ENCODE results near the gene SLC24A4.

Gene SLC24A4

DNA sequence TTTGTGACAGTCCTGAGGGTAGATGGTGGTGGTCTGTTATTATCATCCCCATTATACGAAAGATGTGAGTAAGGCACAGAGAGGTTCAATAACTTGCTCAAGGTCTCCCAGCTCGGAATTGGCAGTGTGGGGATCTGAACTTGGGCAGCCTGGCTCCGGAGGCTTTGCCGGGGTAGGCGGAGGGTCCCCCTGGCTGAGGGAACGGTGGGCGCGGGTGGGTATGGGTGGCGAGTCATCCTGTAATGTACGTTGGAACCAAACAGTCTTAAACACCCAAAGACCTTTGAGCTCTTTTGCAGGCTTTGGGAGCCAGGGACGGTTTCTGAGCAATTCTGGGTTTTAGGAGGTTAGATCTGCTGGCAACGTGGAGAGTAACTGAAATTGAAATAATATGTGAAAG lies 16.5 kb downstream of the SLC24A4 start:
- H3K27ac ChIP-seq (replicated peaks) = no peak overlapping the region
- H3K27me3 ChIP-seq (ENCODE audit: insufficient read depth, poor library complexity, severe bottlenecking) = peaks cover 4% of the 10 kb centered on the region
- TF ChIP-seq, protein P1, sequence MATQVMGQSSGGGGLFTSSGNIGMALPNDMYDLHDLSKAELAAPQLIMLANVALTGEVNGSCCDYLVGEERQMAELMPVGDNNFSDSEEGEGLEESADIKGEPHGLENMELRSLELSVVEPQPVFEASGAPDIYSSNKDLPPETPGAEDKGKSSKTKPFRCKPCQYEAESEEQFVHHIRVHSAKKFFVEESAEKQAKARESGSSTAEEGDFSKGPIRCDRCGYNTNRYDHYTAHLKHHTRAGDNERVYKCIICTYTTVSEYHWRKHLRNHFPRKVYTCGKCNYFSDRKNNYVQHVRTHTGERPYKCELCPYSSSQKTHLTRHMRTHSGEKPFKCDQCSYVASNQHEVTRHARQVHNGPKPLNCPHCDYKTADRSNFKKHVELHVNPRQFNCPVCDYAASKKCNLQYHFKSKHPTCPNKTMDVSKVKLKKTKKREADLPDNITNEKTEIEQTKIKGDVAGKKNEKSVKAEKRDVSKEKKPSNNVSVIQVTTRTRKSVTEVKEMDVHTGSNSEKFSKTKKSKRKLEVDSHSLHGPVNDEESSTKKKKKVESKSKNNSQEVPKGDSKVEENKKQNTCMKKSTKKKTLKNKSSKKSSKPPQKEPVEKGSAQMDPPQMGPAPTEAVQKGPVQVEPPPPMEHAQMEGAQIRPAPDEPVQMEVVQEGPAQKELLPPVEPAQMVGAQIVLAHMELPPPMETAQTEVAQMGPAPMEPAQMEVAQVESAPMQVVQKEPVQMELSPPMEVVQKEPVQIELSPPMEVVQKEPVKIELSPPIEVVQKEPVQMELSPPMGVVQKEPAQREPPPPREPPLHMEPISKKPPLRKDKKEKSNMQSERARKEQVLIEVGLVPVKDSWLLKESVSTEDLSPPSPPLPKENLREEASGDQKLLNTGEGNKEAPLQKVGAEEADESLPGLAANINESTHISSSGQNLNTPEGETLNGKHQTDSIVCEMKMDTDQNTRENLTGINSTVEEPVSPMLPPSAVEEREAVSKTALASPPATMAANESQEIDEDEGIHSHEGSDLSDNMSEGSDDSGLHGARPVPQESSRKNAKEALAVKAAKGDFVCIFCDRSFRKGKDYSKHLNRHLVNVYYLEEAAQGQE (IDR thresholded peaks at IDR 0.05; ENCODE audit: insufficient replicate concordance, low read depth) = no peak
- TF ChIP-seq, protein P2, sequence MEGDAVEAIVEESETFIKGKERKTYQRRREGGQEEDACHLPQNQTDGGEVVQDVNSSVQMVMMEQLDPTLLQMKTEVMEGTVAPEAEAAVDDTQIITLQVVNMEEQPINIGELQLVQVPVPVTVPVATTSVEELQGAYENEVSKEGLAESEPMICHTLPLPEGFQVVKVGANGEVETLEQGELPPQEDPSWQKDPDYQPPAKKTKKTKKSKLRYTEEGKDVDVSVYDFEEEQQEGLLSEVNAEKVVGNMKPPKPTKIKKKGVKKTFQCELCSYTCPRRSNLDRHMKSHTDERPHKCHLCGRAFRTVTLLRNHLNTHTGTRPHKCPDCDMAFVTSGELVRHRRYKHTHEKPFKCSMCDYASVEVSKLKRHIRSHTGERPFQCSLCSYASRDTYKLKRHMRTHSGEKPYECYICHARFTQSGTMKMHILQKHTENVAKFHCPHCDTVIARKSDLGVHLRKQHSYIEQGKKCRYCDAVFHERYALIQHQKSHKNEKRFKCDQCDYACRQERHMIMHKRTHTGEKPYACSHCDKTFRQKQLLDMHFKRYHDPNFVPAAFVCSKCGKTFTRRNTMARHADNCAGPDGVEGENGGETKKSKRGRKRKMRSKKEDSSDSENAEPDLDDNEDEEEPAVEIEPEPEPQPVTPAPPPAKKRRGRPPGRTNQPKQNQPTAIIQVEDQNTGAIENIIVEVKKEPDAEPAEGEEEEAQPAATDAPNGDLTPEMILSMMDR (IDR thresholded peaks at IDR 0.05; ENCODE audit: insufficient read depth, low read length) = no peak
- TF ChIP-seq SPI1 (IDR thresholded peaks at IDR 0.05; ENCODE audit: borderline replicate concordance, low read depth) = no peak
- TF ChIP-seq POLR2AphosphoS5 (IDR thresholded peaks at IDR 0.05; ENCODE audit: low read depth) = no peak
- no peak for TF ChIP-seq GABPA (IDR thresholded peaks at IDR 0.05; ENCODE audit: low read depth)
- no peak for DNase-seq (ENCODE audit: low read depth in 1 of 2, low spot score in 1 of 2)
- no peak overlapping the region for H3K4me3 ChIP-seq (replicated peaks; ENCODE audit: insufficient read depth, low read length)

DNA sequence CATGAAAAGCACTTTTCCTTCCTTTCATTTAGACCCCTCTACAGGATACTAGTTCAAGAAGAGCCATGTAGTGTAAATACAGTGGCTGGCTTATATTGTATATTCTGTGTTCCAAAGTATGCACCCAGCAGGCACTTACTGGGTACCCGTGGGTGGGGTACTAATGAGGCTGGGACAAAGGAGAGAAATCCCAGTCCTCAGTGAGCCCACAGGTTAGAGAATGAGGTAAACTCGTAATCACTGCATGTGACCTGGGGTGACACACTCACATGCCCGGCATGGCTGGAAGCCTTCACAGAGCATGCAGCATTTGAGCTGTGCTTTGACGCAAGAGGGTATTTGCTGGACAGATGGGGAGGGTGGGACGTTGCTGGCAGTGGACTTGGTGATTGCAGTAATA lies 17.1 kb downstream of the SLC24A4 start:
- no peak for DNase-seq (ENCODE audit: low read depth in 1 of 2, low spot score in 1 of 2)
- H3K27ac ChIP-seq (replicated peaks) = no peak overlapping the region
- H3K4me3 ChIP-seq (replicated peaks; ENCODE audit: insufficient read depth, low read length) = no peak overlapping the region
- H3K27me3 ChIP-seq (ENCODE audit: insufficient read depth, poor library complexity, severe bottlenecking) = peaks cover 4% of the 10 kb centered on the region
- TF ChIP-seq, protein P1 (IDR thresholded peaks at IDR 0.05; ENCODE audit: insufficient replicate concordance, low read depth) = no peak
- no peak for TF ChIP-seq SPI1 (IDR thresholded peaks at IDR 0.05; ENCODE audit: borderline replicate concordance, low read depth)
- TF ChIP-seq POLR2AphosphoS5 (IDR thresholded peaks at IDR 0.05; ENCODE audit: low read depth) = no peak
- no peak for TF ChIP-seq GABPA (IDR thresholded peaks at IDR 0.05; ENCODE audit: low read depth)
- TF ChIP-seq, protein P2 (IDR thresholded peaks at IDR 0.05; ENCODE audit: insufficient read depth, low read length) = no peak

DNA sequence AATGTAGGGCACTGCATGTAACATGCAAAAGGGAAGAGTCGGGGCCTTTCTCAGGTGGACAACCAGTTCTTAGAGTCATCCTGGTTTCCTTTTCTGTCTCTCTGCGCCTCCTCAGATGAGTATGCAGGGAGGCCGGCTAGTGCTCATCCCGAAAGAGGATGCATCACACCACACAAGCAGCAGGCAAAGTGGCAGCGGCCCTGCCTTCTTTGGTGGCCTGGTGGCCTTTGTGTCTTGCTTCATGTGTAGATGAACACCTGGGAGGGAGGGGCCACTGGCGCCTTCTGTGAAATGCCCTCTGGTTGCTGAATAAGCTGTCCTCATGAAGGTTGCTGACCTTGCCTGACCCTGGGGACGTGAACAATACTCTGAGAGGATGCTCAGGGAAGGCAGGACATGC lies 18.0 kb downstream of the SLC24A4 start:
- Histone ChIP-seq H3K27ac (replicated peaks) (no peak overlapping the region), H3K4me3 (replicated peaks; ENCODE audit: insufficient read depth, low read length) (no peak overlapping the region), H3K27me3 (ENCODE audit: insufficient read depth, poor library complexity, severe bottlenecking) (peaks cover 4% of the 10 kb centered on the region)
- DNase-seq (ENCODE audit: low read depth in 1 of 2, low spot score in 1 of 2) = no peak
- TF ChIP-seq POLR2AphosphoS5 (IDR thresholded peaks at IDR 0.05; ENCODE audit: low read depth) (no peak), GABPA (IDR thresholded peaks at IDR 0.05; ENCODE audit: low read depth) (no peak), SPI1 (IDR thresholded peaks at IDR 0.05; ENCODE audit: borderline replicate concordance, low read depth) (no peak)
- TF ChIP-seq, protein P2 (IDR thresholded peaks at IDR 0.05; ENCODE audit: insufficient read depth, low read length) = no peak
- TF ChIP-seq, protein P1 (IDR thresholded peaks at IDR 0.05; ENCODE audit: insufficient replicate concordance, low read depth) = no peak
